AG10803 (cell line): ENCODE measurements around the gene CELA1.
A peak's percentile ranks its signal among the peaks of the same experiment; 100 is the strongest.

Experiments used
- DNase-seq: peaks from one replicate; pipeline ENCODE4 v3.0.0; 2010; ENCODE audit warnings: low read depth
- H3K4me3 ChIP-seq: 2 replicates; pipeline ENCODE4 v1.5.1; 2011; ENCODE audit warnings: mild to moderate bottlenecking, low read length, control low read depth
- CTCF ChIP-seq: conservative IDR thresholded peaks from 2 replicates; pipeline ENCODE4 v1.5.1; 2011; ENCODE audit warnings: mild to moderate bottlenecking, low read length, control low read depth, inconsistent platforms

CELA1 gene

DNA sequence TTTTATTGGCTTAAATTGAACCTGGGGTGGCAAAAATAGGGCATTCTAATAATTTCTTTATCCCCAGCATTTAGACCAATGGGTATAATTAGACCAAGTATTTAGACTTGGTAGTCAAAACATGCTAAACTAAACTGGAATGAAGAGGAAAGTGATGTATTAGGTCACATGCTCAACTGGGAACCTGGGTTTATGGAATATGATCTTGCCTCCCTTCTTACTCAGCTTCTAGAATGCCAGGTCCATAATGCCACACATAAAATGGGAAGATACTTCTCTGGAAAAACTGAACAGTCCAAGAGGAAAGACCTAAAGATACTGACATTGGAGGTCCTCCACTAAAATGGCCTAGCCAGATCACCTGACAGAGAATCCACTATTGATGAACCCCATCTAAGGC, 16.3 kb downstream of the CELA1 start:
- DNase-seq: no peak
- no peak overlapping the region for H3K4me3 ChIP-seq

GRCh38 chr12:51329742-51330141, 16.7 kb downstream of the CELA1 start:
- no peak for DNase-seq
- no peak for TF ChIP-seq CTCF
- H3K4me3 ChIP-seq: no peak overlapping the region

More for the DNA sequence above, 16.3 kb downstream of the CELA1 start:
- TF ChIP-seq CTCF: no peak

GRCh38 chr12:51328587-51328986, 17.9 kb downstream of the CELA1 start:
- no peak overlapping the region for H3K4me3 ChIP-seq
- no peak for DNase-seq
- TF ChIP-seq CTCF: no peak

- H3K4me3 ChIP-seq: no peak overlapping the region
- DNase-seq: peak; percentile 72
- TF ChIP-seq CTCF: no peak
These were observed 19.6 kb downstream of the CELA1 start for GRCh38 chr12:51326698-51327439.

- no peak for TF ChIP-seq CTCF
- no peak overlapping the region for H3K4me3 ChIP-seq
- no peak for DNase-seq
These were observed 21.5 kb downstream of the CELA1 start for GRCh38 chr12:51324953-51325352.

GRCh38 chr12:51323966-51324895, 22.2 kb downstream of the CELA1 start, which contains the start of gene BIN2:
BIN2 (minus strand) TSS chr12:51324174; CDS start chr12:51324102, 72 bp downstream.
- no peak within 1 kb of the TSS for H3K4me3 ChIP-seq
- no peak for DNase-seq
- no peak for TF ChIP-seq CTCF
